ENCODE measurements around the gene ASRGL1. TPM values are rescaled to one million over a fixed set of nuclear protein-coding genes. Genes with fewer than 3 reads are reported as not detected.
A peak's percentile ranks its signal among the peaks of the same experiment; 100 is the strongest.

ASRGL1 gene
- total and polyA plus RNA-seq, 2 of the 13 experiments (the other 11 are each of a cell fraction or from before 2014, with no cell fraction given): 50.8 to 97.5 TPM

GRCh38 chr11:62398011-62398994 is 61.1 kb downstream of the ASRGL1 start (continued):
- TF ChIP-seq TAF1 (CRISPR knock-in tag; IDR thresholded peaks at IDR 0.05): no peak
- no peak for TF ChIP-seq ZC3H13 (CRISPR knock-in tag; IDR thresholded peaks at IDR 0.05)
- TF ChIP-seq ZNF264 (CRISPR knock-in tag; IDR thresholded peaks at IDR 0.05): no peak
- TF ChIP-seq KLF16 (CRISPR knock-in tag; IDR thresholded peaks at IDR 0.05): 0 out of 4 replicates have a peak, but pooled peaks of 1 of the 2 experiments have one; percentile 29
- TF ChIP-seq ZBTB38 (CRISPR knock-in tag; IDR thresholded peaks at IDR 0.05): 0 out of 2 replicates have a peak, but pooled peaks have one; percentile 26
- 0 out of 2 replicates have a peak, but pooled peaks have one; percentile 30 for TF ChIP-seq KDM2A (CRISPR knock-in tag; IDR thresholded peaks at IDR 0.05; ENCODE audit: borderline replicate concordance, low read depth)
- TF ChIP-seq ZNF792 (CRISPR knock-in tag; IDR thresholded peaks at IDR 0.05): no peak
- TF ChIP-seq DBP (CRISPR knock-in tag; IDR thresholded peaks at IDR 0.05; ENCODE audit: not compliant biosample characterization): no peak
- TF ChIP-seq KLF13 (CRISPR knock-in tag; IDR thresholded peaks at IDR 0.05): no peak
- TF ChIP-seq ZNF784 (CRISPR knock-in tag; IDR thresholded peaks at IDR 0.05; ENCODE audit: borderline replicate concordance): peak; percentile 67; the same call in 1 of the 2 replicates
- peak; percentile 74 for TF ChIP-seq FOSL2 (CRISPR knock-in tag; IDR thresholded peaks at IDR 0.05)
- TF ChIP-seq GATA4 (IDR thresholded peaks at IDR 0.05; ENCODE audit: borderline replicate concordance, low read depth): no peak
- TF ChIP-seq SYNCRIP (IDR thresholded peaks at IDR 0.05; ENCODE audit: insufficient read depth, low read depth, low read length): no peak
- no peak for TF ChIP-seq ZBTB37 (CRISPR knock-in tag; IDR thresholded peaks at IDR 0.05)
- TF ChIP-seq ATF5 (CRISPR knock-in tag; IDR thresholded peaks at IDR 0.05; ENCODE audit: low read depth): no peak
- no peak for TF ChIP-seq STAG1 (CRISPR knock-in tag; IDR thresholded peaks at IDR 0.05)
- no peak for TF ChIP-seq ZNF552 (CRISPR knock-in tag; IDR thresholded peaks at IDR 0.05; ENCODE audit: borderline replicate concordance)
- TF ChIP-seq NCOA1 (CRISPR knock-in tag; IDR thresholded peaks at IDR 0.05): no peak
- TF ChIP-seq TIGD3 (CRISPR knock-in tag; IDR thresholded peaks at IDR 0.05; ENCODE audit: borderline replicate concordance): no peak
- 0 out of 2 replicates have a peak, but pooled peaks have one; percentile 49 for TF ChIP-seq ZNF564 (CRISPR knock-in tag; IDR thresholded peaks at IDR 0.05)

Measured in HepG2 (cell line).